Thoracic aorta (tissue), 2 donors: Measurements from ENCODE around the gene MBD2. TPM values are rescaled to one million over a fixed set of nuclear protein-coding genes. Genes with fewer than 3 reads are reported as not detected.

Experiments used
- ATAC-seq: fragments of 150-250 bp; one replicate; pipeline ENCODE4 v1.8.0; 2017; ENCODE audit warnings: low read depth; ENCODE audit not compliant: insufficient number of reproducible peaks, low FRiP score
- DNase-seq: peaks from one replicate; pipeline ENCODE4 v3.0.0-alpha.2; 2020; ENCODE audit warnings: low spot score
- H3K27ac ChIP-seq, 2 donors: fragments of 200-600 bp; sonication (generic); 1 replicate in 1 of 2; 2 replicates in 1 of 2; pipeline ENCODE4 v1.5.1; 2016; ENCODE audit warnings: mild to moderate bottlenecking in 2 of 2, moderate library complexity in 2 of 2
- H3K27me3 ChIP-seq: fragments of 200-600 bp; sonication (generic); replicated peaks from 2 replicates; pipeline ENCODE4 v1.6.0; 2016; ENCODE audit warnings: mild to moderate bottlenecking; ENCODE audit not compliant: insufficient read depth
- H3K36me3 ChIP-seq: fragments of 200-600 bp; sonication (generic); one replicate; pipeline ENCODE4 v1.5.1; 2016
- H3K4me1 ChIP-seq, 2 donors: fragments of 200-600 bp; sonication (generic); 1 replicate in 1 of 2; 2 replicates in 1 of 2; pipeline versions ENCODE4 v1.5.1 to v1.6.0; 2016; ENCODE audit warnings: low read depth in 2 of 2, mild to moderate bottlenecking in 1 of 2; ENCODE audit not compliant: control insufficient read depth in 1 of 2
- H3K4me3 ChIP-seq: fragments of 200-600 bp; sonication (generic); 2 replicates; pipeline ENCODE4 v1.5.1; 2016; ENCODE audit warnings: mild to moderate bottlenecking
- H3K9me3 ChIP-seq: fragments of 200-600 bp; sonication (generic); 2 replicates; pipeline ENCODE4 v1.5.1; 2016
- CTCF ChIP-seq: fragments of 200-600 bp; sonication (generic); IDR thresholded peaks from one replicate; pipeline ENCODE4 v1.5.1; 2019; ENCODE audit warnings: antibody characterized with exemption
- total RNA-seq, 2 donors: library from RNA; depleted of rRNA; stranded (reverse); fragments of >200 nt; gene quantifications; one replicate each; pipeline versions ENCODE4 v1.1.0 to v1.2.3, GENCODE V29; 2016

MBD2 gene, protein sequence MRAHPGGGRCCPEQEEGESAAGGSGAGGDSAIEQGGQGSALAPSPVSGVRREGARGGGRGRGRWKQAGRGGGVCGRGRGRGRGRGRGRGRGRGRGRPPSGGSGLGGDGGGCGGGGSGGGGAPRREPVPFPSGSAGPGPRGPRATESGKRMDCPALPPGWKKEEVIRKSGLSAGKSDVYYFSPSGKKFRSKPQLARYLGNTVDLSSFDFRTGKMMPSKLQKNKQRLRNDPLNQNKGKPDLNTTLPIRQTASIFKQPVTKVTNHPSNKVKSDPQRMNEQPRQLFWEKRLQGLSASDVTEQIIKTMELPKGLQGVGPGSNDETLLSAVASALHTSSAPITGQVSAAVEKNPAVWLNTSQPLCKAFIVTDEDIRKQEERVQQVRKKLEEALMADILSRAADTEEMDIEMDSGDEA
- 10 to 100 TPM; 43.5 to 49.3 TPM for total RNA-seq

GRCh38 chr18:54224379-54225014 lies at the start of gene MBD2:
TSS of gene MBD2 (minus strand) at chr18:54224669. CDS start at chr18:54224559, 110 bp downstream.
- peak; percentile 92 for ATAC-seq
- Histone ChIP-seq H3K4me3 (peak within 1 kb of the TSS; percentile 84), H3K9me3 (no peaks in the 10 kb centered on the region), H3K27ac (peak within 1 kb of the TSS; percentile 27 to 54), H3K27me3 (no peaks in the 10 kb centered on the region), H3K4me1 (peaks cover 19 to 31% of the 10 kb centered on the region in 2 donors), H3K36me3 (no peaks in the 10 kb centered on the region)
- DNase-seq, result peak; percentile 80
- no peak for TF ChIP-seq CTCF

DNA sequence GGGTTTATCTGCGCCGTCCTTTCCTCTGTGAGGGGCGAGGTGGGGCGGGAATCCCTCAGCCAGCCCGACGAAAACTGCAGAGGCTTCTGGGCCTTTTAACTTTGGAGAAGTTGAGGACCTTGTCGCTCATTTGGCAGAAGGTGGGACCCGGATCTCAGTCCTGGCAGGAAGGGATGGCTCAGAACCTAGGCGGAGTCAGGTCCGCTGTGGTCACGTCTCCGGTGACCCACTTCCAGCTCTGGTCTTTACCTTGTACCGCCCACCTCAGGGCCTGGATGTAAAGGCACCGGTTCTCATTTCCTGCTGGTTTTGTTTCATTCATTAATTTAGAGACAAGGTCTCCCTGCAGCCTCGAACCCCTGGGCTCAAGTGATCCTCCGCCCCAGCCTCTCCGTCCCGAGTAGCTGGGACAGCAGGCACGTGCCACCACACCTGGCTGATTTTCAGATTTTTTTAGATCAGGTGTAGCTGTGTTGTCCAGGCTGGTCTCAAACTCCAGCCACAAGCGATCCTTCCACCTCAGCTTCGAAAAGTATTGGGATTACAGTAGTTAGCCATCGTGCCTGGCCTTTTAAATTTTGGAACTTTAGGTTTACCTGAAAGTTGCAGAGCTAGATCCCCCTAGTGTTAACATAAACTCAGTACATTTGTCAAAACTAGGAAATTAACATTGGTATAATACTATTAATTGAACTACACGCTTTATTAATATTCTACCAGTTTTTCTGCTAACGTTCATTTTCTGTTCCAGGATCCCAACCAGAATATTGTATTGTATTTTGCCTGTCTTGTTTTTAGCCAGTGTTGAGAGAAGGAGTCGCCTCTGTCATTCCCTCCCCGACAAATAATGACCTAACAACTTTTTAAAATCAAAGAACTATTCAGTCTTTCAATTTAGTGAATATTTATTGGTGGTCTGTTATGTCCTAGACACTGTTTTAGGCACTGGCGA lies 45.7 kb upstream of the MBD2 start:
- Histone ChIP-seq H3K4me3 (peak overlapping the region; percentile 87), H3K4me1 (peaks cover 9 to 10% of the 10 kb centered on the region in 2 donors), H3K36me3 (no peaks in the 10 kb centered on the region), H3K9me3 (no peaks in the 10 kb centered on the region), H3K27ac (peak overlapping the region; percentile 83 to 91), H3K27me3 (no peaks in the 10 kb centered on the region)
- TF ChIP-seq CTCF, result peak; percentile 49
- ATAC-seq (peak; percentile 44), DNase-seq (peak; percentile 23)

DNA sequence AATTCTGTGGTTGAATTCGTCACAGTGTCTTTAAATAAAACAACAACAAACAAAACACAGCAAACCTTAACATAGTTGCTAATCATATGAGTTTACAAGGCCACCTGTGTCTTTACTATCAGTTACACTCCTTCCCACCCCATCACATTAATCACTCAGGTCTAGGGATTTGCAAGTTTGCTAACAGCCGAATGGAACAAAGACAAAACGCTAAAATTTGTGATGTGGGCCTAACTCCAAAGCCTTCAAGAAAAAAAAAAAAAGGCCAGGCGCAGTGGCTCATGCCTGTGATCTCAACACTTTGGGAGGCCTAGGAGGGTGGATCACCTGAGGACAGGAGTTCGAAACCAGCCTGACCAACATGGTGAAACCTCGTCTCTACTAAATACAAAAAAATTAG lies 44.3 kb upstream of the MBD2 start:
- H3K9me3 ChIP-seq, result no peaks in the 10 kb centered on the region
- peaks cover 9 to 10% of the 10 kb centered on the region in 2 donors for H3K4me1 ChIP-seq
- H3K36me3 ChIP-seq, result no peaks in the 10 kb centered on the region
- H3K27me3 ChIP-seq, result no peaks in the 10 kb centered on the region
- ATAC-seq (no peak), DNase-seq (no peak)
- peak overlapping the region; percentile 83 to 91 for H3K27ac ChIP-seq
- no peak for TF ChIP-seq CTCF
- peak overlapping the region; percentile 87 for H3K4me3 ChIP-seq

- TF ChIP-seq CTCF, result no peak
- Histone ChIP-seq H3K4me1 (peaks cover 9 to 10% of the 10 kb centered on the region in 2 donors), H3K4me3 (no peak overlapping the region), H3K36me3 (no peaks in the 10 kb centered on the region), H3K27ac (no peak overlapping the region), H3K9me3 (no peaks in the 10 kb centered on the region), H3K27me3 (no peaks in the 10 kb centered on the region)
- DNase-seq (no peak), ATAC-seq (no peak)
Observed at GRCh38 chr18:54267701-54268100, 43.2 kb upstream of the MBD2 start.
